Cardiac fibroblast (primary cell): ENCODE data around the gene P4HA2.

Experiments
- DNase-seq, 2 donors: peaks; one replicate each; pipeline versions ENCODE4 v3.0.0 to v3.0.0-alpha.2; 2010; ENCODE audit warnings: low read depth in 2 of 2
- H3K4me3 ChIP-seq, 2 donors: replicated peaks in 1 of 2; 1 replicate in 1 of 2; 2 replicates in 1 of 2; pipeline ENCODE4 v1.5.1; 2011; ENCODE audit warnings: low read depth in 2 of 2, low read length in 2 of 2, mild to moderate bottlenecking in 2 of 2, moderate library complexity in 1 of 2
- CTCF ChIP-seq: IDR thresholded peaks from one replicate; pipeline ENCODE4 v1.5.1; 2011; ENCODE audit warnings: low read depth, mild to moderate bottlenecking, low read length, inconsistent platforms

The P4HA2 gene

DNA sequence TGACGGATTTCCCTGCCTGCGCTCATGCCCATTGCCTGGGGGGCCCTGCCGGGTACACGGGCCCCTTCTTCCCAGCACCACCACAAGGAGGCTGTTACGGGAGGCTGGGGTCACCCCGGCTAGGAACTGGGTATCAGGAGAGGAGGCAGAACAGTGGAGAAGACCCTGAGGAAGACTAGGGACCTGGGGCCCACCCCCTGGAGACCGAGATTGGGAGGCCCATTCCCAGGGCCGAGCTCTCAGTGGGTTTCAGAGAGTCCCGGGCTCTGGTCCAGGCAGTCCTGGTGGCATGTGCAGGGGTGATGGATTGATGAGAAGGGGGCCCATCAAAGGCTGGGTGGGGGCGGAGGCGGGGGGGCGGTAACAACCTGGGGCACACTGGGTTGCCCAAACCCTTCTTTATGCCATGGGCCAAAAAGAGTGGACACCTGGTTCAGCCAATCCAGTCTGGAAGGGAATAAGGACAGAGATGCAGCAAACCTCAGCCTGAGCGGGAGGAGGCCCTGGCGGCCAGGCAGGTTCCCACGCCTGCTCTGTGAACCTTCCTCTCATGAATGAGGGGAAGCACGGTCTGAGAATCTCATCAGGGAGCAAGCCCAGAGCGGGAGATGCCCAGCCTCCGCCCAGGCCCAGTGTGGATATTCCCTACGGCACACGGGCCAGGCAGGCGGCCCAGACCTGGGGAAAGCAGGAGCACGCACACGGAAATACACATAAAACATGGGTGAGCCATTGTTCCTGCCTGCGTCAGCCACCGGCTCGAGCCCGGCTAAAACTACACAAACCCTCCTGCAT is 785 bp upstream of the P4HA2 start:
- no peak for TF ChIP-seq CTCF
- H3K4me3 ChIP-seq: peak overlapping the region; percentile 47 to 76
- DNase-seq: no peak

DNA sequence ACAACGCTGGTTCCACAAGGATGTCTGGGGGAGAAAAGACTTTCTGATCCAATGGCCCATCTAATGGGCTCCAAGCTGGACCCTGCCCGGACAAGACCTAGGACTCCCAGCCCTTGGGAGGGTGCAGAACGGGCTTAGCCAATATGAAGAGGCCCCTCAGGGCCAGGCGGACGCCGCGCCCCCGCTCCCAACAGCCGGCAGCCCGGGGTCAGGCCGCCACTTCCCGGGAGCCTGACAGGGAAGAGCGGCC is 493 bp downstream of the P4HA2 start:
- no peak for TF ChIP-seq CTCF
- DNase-seq: no peak
- peak overlapping the region; percentile 47 to 76 for H3K4me3 ChIP-seq

DNA sequence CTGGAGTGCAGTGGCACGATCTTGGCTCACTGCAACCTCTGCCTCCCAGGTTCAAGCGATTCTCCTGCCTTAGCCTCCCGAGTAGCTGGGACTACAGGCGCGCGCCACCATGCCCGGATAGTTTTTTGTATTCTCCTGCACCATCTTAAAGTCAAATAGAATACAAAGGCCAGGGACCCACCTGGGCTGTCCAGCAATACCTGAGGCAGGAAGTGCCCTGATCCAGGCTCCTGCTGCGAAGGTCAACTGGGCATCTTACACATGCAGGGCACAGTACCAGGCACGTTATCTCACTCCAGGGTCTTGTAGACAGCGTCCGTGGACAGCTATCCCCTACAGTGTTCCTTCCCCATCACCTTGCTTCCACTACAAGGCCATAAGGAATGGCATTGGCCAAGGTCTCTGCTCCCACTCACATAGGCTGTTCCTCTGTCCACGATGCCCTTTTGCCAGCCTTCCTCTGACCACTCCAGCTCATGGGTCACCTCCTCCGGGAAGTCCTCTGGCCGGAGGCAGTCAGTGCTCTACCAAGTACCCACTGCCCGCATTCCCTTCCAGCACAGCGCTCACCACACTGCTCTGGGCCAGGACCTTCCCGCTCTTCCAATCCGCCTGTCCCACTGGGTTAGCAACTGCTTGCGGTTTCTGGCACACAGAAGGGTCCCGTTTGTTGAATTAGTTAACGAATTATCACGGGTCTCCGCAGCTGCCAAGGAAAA is 978 bp downstream of the P4HA2 start:
- H3K4me3 ChIP-seq: peak overlapping the region; percentile 47 to 76
- no peak for TF ChIP-seq CTCF
- peak in 1 of 2 donors; percentile 53 for DNase-seq

DNA sequence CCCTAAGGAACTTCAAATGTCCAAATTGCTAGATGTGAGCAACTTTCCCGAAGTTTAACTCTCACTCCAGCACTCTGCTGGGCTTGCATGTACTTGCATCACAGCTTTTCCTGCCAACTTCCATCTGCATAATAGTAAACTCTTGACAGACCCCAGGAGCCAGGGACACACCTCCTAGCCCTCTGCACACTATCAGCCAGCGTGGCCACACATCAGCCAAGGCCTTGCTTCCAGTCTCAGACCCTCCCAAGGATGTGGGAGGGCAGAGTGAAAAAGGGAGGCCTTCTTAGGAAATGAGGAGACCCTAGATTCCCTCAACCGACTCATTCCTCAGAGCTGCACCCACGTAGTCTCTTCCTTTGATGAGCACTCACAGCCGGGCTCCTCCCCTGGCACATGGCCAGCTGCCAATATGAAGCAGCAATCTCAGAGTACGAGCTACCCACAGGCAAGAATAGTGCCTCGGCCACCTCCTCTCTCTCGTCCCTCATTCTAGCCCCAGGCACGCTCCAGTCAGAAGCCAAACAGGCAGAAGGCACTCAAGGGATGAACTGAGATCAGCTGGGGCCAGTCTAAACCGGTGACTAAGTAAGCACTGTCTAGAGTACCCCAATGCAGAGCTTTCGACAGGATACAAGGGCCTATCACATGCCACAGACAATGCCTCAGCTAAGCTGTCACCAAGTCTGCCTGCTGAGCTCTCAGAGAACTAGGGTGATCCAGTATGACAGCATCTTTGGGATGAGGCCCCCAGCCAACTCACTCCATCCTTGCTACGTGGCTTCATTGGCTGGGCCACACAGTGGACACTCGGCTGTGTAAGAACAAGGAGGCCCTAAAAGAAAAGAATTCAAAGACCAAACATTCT is 2.3 kb downstream of the P4HA2 start:
- peak overlapping the region in 1 of 2 donors; percentile 76 for H3K4me3 ChIP-seq
- peak; percentile 84 to 93 for DNase-seq
- TF ChIP-seq CTCF: no peak

DNA sequence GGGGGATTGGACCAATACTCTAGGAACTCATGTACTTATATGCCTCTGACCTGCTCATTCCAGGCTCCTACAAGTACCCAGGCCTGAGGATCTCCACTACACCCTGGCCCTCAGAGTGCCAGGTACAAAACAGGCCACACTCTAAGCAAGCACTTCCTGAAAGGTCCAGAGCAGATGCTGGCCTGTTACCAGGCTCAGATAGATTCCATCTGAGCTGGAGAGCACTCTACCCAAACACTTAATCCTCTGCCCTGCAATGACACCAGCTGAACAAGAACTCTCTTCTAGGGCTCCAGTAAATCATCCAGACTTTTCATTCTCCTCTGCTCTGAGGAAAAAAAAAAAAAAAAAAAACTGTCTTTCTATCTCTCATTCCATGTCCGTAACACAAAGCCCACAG is 2.9 kb downstream of the P4HA2 start:
- no peak for TF ChIP-seq CTCF
- peak overlapping the region in 1 of 2 donors; percentile 76 for H3K4me3 ChIP-seq
- peak in 1 of 2 donors; percentile 11 for DNase-seq

DNA sequence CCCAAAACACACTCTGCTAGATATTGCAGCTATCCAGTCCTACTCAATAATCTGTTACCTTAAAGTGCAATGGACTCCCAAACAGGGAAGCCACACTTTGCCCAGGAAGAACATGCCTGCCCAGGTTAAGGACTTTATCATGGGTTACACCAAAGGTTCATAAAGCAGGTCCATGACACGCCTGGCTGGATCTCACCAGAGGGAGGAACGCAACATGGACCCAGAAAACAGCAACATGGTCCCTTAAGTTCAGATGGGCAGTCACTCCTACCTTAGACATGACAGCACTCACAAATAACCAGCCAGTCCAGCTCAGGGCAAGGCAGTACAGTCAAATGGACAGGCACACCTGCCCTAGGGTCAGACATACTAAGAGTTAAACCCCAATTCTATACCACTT is 3.8 kb downstream of the P4HA2 start:
- no peak for DNase-seq
- no peak overlapping the region for H3K4me3 ChIP-seq
- no peak for TF ChIP-seq CTCF
